Measurements from ENCODE around the gene MAP4K3. TPM values are rescaled to one million over a fixed set of nuclear protein-coding genes. Genes with fewer than 3 reads are reported as not detected.

The MAP4K3 gene
- total and polyA plus RNA-seq, 2 donors (not counting 1 experiment from before 2014, with no cell fraction given): 1.3 to 28.3 TPM

DNA sequence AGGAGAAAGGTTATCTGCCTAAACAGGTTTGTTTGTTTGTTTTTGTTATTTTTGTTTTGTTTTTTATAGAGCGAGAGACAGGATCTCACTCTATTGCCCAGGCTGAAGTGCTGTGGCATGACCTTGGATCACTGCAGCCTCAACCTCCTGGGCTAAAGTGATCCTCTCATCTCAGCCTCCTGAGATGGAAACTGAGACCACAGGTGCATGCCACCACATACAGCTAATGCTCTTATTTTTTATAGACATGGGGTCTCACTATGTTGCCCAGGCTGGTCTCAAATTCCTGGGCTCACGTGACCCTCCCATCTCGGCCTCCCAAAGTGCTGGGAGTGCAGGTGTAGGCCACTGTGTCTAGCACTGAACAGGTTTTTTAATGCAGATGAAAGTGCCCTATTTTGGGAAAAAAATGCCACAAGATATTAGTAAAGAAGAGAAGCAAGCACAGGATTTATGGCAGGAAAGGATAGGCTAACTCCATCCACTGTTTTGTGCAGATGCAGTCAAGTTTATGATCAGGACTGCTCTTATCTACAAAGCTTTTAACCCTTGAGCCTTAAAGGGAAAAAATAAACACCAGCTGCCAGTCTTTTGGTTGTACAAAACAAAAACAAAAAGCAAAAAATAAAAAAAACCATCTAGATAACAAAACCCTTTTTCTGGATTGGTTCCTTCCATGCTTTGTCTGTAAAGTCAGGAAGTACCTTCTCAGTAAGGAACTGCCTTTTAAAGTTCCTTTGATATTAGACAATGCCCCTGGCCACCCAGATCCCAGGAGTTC is 29.4 kb downstream of the MAP4K3 start:
- no peak overlapping the region for H3K27ac Mint-ChIP-seq
- Histone ChIP-seq H3K79me2 (ENCODE audit: control insufficient read depth, insufficient read depth, low read length) (peaks cover 16% of the 10 kb centered on the region), H4K20me1 (ENCODE audit: control insufficient read depth, insufficient read depth, low read length, poor library complexity, severe bottlenecking) (no peaks in the 10 kb centered on the region)

More for the DNA sequence above, 29.4 kb downstream of the MAP4K3 start:
- H3K9ac ChIP-seq (ENCODE audit: low read length): no peak overlapping the region
- H3K4me3 ChIP-seq (ENCODE audit: control extremely low read depth in 1 of 5, extremely low read depth in 1 of 5, insufficient read depth in 1 of 5, low read depth in 2 of 5, low read length in 4 of 5): no peak overlapping the region
- no peak for TF ChIP-seq EZH2 (IDR thresholded peaks at IDR 0.05; ENCODE audit: borderline replicate concordance, insufficient read depth, low read depth, low read length, poor library complexity, severe bottlenecking)
- TF ChIP-seq CTCF (IDR thresholded peaks at IDR 0.05): no peak
- no peaks in the 10 kb centered on the region for H3K36me3 ChIP-seq (replicated peaks in 1 of 2; ENCODE audit: control extremely low read depth in 1 of 2, control insufficient read depth in 1 of 2, extremely low read depth in 1 of 2, insufficient read depth in 2 of 2, low read length in 1 of 2)
- H3K9me3 ChIP-seq (ENCODE audit: control extremely low read depth in 1 of 3, control insufficient read depth in 2 of 3, insufficient read depth in 1 of 3, low read length in 2 of 3): no peaks in the 10 kb centered on the region
- no peaks in the 10 kb centered on the region for H3K27me3 Mint-ChIP-seq
- intact Hi-C loops (cut with micrococcal nuclease): no loop called here
- H3K27ac ChIP-seq (ENCODE audit: low read length in 2 of 2): no peak overlapping the region
- H2AFZ ChIP-seq (ENCODE audit: insufficient read depth, low read depth, low read length, poor library complexity, severe bottlenecking): no peak overlapping the region
- POLR2A ChIA-PET: no interaction called here
- CTCF ChIA-PET: no interaction called here
- DNase-seq: no peak
- WGBS (ENCODE audit: insufficient coverage): 94% methylated on average over 3 of the region's 3 CpGs
- H3K4me1 Mint-ChIP-seq: peaks cover 44% of the 10 kb centered on the region
- H3K4me1 ChIP-seq (ENCODE audit: control insufficient read depth in 2 of 2, insufficient read depth in 2 of 2, low read length in 2 of 2): peaks cover 8 to 15% of the 10 kb centered on the region in 2 donors
- no peaks in the 10 kb centered on the region for H3K9me3 Mint-ChIP-seq (ENCODE audit: insufficient read depth)
- no peaks in the 10 kb centered on the region for H3K27me3 ChIP-seq (replicated peaks in 1 of 4; ENCODE audit: control extremely low read depth in 1 of 4, control insufficient read depth in 3 of 4, insufficient read depth in 4 of 4, low read length in 3 of 4)
- ATAC-seq (ENCODE audit: low read depth): no peak
- H3K4me3 Mint-ChIP-seq: no peak overlapping the region
- H3K4me2 ChIP-seq (replicated peaks; ENCODE audit: low read depth, low read length, poor library complexity, severe bottlenecking): peak overlapping the region; percentile 54

Measured in B cell (primary cell).